ENCODE measurements around the gene LYZL4. TPM values are rescaled to one million over a fixed set of nuclear protein-coding genes. Genes with fewer than 3 reads are reported as not detected.

Gene LYZL4
- total RNA-seq, 4 donors from 2014 or later, result not detected

GRCh38 chr3:42412526-42413155 is 2.2 kb upstream of the LYZL4 start:
- TF ChIP-seq POLR2A (IDR thresholded peaks at IDR 0.05), result no peak
- no peak overlapping the region for H3K4me3 ChIP-seq
- no peak overlapping the region for H3K27ac ChIP-seq
- H3K9me3 ChIP-seq, result no peaks in the 10 kb centered on the region
- no peaks in the 10 kb centered on the region for H3K27me3 ChIP-seq
- no peaks in the 10 kb centered on the region for H3K4me1 ChIP-seq
- WGBS, 2 donors, result 94% methylated on average over 6 of the region's 6 CpGs
- H3K36me3 ChIP-seq, result no peaks in the 10 kb centered on the region
- no peak for DNase-seq (ENCODE audit: low spot score in 2 of 2)

DNA sequence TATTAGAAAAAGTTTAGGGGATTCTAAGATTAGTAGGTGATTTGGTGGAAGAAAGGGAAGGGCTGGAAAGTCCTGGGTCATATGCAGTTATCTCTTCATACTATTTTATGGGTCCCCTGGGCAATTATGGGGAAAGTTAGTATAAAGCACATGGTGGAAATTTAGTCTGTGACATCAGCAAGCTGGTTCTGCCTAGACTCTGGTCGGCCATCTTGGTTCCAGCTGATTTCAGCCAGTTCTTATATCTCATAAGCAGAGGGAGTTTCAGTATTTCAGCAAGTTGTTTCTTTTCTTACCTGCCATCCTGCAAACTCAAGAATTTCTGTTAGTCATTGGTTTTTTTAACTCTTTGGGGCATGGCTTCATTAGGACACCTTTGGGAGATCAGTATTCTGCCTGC is 1.0 kb upstream of the LYZL4 start:
- H3K27ac ChIP-seq, result no peak overlapping the region
- 86 to 93% methylated on average over 1 of the region's 1 CpG for WGBS, 2 donors
- no peak for DNase-seq (ENCODE audit: low spot score in 2 of 2)
- H3K9me3 ChIP-seq, result no peaks in the 10 kb centered on the region
- no peaks in the 10 kb centered on the region for H3K36me3 ChIP-seq
- H3K4me1 ChIP-seq, result no peaks in the 10 kb centered on the region
- TF ChIP-seq CTCF (IDR thresholded peaks at IDR 0.05) (no peak), EP300 (IDR thresholded peaks at IDR 0.05) (no peak), POLR2A (IDR thresholded peaks at IDR 0.05) (no peak)
- no peak overlapping the region for H3K4me3 ChIP-seq
- no peaks in the 10 kb centered on the region for H3K27me3 ChIP-seq

DNA sequence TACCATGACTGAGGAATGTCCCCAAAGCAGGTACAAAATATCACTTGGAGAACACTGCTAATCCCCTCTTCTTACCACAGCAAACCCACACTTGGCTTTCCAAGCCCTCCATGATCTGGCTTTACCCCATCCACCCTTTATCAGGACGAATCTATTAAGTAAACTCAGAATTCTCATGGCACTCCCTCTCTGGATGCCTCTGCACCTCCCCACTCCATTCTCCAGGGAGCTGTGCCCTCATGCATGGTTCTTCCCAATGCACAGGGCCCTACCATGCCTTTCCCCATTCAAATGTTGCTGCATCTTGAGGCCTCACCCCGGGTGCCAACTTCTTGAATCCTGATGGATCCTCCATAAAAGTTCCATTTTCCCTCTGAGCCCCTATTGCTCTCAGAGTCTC is 2.3 kb downstream of the LYZL4 start:
- Histone ChIP-seq H3K36me3 (no peaks in the 10 kb centered on the region), H3K27me3 (no peaks in the 10 kb centered on the region), H3K27ac (no peak overlapping the region), H3K4me1 (no peaks in the 10 kb centered on the region), H3K4me3 (no peak overlapping the region), H3K9me3 (no peaks in the 10 kb centered on the region)
- DNase-seq (ENCODE audit: low spot score in 2 of 2), result no peak
- WGBS, 2 donors, result 76 to 81% methylated on average over 2 of the region's 2 CpGs
- TF ChIP-seq CTCF (IDR thresholded peaks at IDR 0.05) (no peak), EP300 (IDR thresholded peaks at IDR 0.05) (no peak)

DNA sequence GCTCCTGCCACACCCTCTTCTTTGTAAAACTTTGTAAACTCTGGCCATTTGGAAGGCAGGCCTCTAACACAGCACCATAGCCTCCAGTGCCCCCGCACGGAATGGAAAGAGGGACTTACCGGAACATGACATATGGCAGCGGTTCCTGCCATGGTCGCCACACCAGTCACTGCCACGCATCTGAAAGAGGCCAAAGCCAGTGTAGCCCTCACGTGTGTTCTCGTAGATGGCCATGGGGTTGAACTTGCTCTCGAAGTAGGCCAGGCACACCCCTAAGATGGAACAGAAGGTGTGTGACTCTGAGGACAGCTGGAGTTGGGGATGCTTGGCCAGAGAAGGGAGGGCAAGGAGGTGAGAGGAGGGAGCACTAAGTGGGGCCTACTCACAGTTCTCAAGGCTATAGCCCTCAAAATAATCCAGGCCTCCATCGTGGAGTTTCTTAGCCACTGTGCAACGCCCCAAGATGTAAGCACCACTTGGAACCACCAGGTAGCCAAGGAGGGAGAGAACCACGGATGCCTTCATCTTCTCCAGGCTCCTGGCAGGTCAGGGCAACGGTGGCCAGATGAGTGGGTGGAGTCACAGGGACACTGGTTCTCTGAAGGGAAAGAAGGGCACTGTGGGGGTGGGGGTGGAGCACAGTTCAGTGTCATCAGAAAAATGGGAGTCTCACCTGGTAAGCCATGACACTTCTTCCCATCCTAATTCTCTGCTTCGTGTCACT is 3.5 kb downstream of the LYZL4 start:
- no peak for DNase-seq (ENCODE audit: low spot score in 2 of 2)
- Histone ChIP-seq H3K36me3 (no peaks in the 10 kb centered on the region), H3K27ac (no peak overlapping the region), H3K9me3 (no peaks in the 10 kb centered on the region), H3K4me1 (no peaks in the 10 kb centered on the region), H3K27me3 (no peaks in the 10 kb centered on the region), H3K4me3 (no peak overlapping the region)
- 87 to 89% methylated on average over 12 to 14 of the region's 14 CpGs for WGBS, 2 donors
- no peak for TF ChIP-seq EP300 (IDR thresholded peaks at IDR 0.05)
- no peak for TF ChIP-seq CTCF (IDR thresholded peaks at IDR 0.05)
- TF ChIP-seq POLR2A (IDR thresholded peaks at IDR 0.05), result no peak

- Histone ChIP-seq H3K27ac (no peak overlapping the region), H3K36me3 (no peaks in the 10 kb centered on the region), H3K4me1 (no peaks in the 10 kb centered on the region), H3K27me3 (no peaks in the 10 kb centered on the region), H3K4me3 (no peak overlapping the region), H3K9me3 (no peaks in the 10 kb centered on the region)
- WGBS, 2 donors, result 92 to 94% methylated on average over 7 of the region's 7 CpGs
- no peak for DNase-seq (ENCODE audit: low spot score in 2 of 2)
- no peak for TF ChIP-seq EP300 (IDR thresholded peaks at IDR 0.05)
- no peak for TF ChIP-seq CTCF (IDR thresholded peaks at IDR 0.05)
- no peak for TF ChIP-seq POLR2A (IDR thresholded peaks at IDR 0.05)
Measured at GRCh38 chr3:42405857-42406256, 4.6 kb downstream of the LYZL4 start.

All from tibial nerve (tissue), 4 donors.